H1 (cell line): ENCODE data around the gene RFLNA. TPM values are rescaled to one million over a fixed set of nuclear protein-coding genes. Genes with fewer than 3 reads are reported as not detected.

ENCODE experiments used
- CTCF ChIA-PET: fragments of 300-600 bp; sonication (Branson Sonifier 250); formaldehyde crosslinking; loops from one replicate; lab custom pipeline; 2021; ENCODE audit not compliant: partially characterized antibody; lab: Charles Lee
- POLR2A ChIA-PET: fragments of 300-600 bp; sonication (Branson Sonifier 250); formaldehyde crosslinking; loops from one replicate; lab custom pipeline; 2021; ENCODE audit warnings: inconsistent platforms; ENCODE audit not compliant: partially characterized antibody; lab: Charles Lee
- DNase-seq, 2 experiments: peaks; one replicate each; pipeline versions ENCODE4 v3.0.0 to v3.0.0-alpha.2; 2010 to 2022; ENCODE audit warnings: low spot score in 2 of 2, low read depth in 1 of 2, mixed read lengths in 1 of 2
- FAIRE-seq: peaks from 2 replicates; lab custom pipeline; 2011; peaks lifted over from hg19 to GRCh38; lab: Jason Lieb, UNC
- H2AFZ ChIP-seq: 2 replicates; pipeline ENCODE4 v1.8.1; 2012; ENCODE audit warnings: low read length, inconsistent platforms
- H2AK5ac ChIP-seq: 2 replicates; pipeline ENCODE4 v1.6.1; 2013; ENCODE audit warnings: low read depth, low read length
- H2BK120ac ChIP-seq: replicated peaks from 2 replicates; pipeline ENCODE3; 2013; ENCODE audit warnings: low read depth, low read length, inconsistent platforms
- H2BK12ac ChIP-seq: 2 replicates; pipeline ENCODE4 v1.6.1; 2013; ENCODE audit warnings: low read depth, low read length
- H2BK15ac ChIP-seq: 2 replicates; pipeline ENCODE4 v1.6.1; 2013; ENCODE audit warnings: low read length
- H2BK20ac ChIP-seq: 2 replicates; pipeline ENCODE4 v1.6.1; 2013; ENCODE audit warnings: low read length
- H2BK5ac ChIP-seq: 2 replicates; pipeline ENCODE4 v1.6.1; 2013; ENCODE audit warnings: low read depth, low read length
- H3K14ac ChIP-seq: 2 replicates; pipeline ENCODE4 v1.6.1; 2013; ENCODE audit warnings: inconsistent platforms; ENCODE audit not compliant: insufficient read length
- H3K18ac ChIP-seq: 2 replicates; pipeline ENCODE4 v1.6.1; 2013; ENCODE audit warnings: low read length; ENCODE audit errors: extremely low read depth
- H3K23ac ChIP-seq: 2 replicates; pipeline ENCODE4 v1.6.1; 2013; ENCODE audit warnings: inconsistent platforms; ENCODE audit not compliant: insufficient read length
- H3K23me2 ChIP-seq: 2 replicates; pipeline ENCODE4 v1.6.1; 2013; ENCODE audit warnings: low read depth, low read length
- H3K27ac ChIP-seq: 2 replicates; pipeline ENCODE4 v1.6.1; 2011; ENCODE audit warnings: low read depth, low read length, inconsistent platforms
- H3K27me3 ChIP-seq, 4 experiments: replicated peaks in 1 of 4; 1 replicate in 1 of 4; 2 replicates in 3 of 4; pipeline versions ENCODE4 v1.6.1 to v1.8.1; 2011 to 2013; ENCODE audit warnings: low read length in 3 of 4, mild to moderate bottlenecking in 3 of 4, inconsistent platforms in 2 of 4, mixed read lengths in 2 of 4, moderate library complexity in 1 of 4; ENCODE audit not compliant: control insufficient read depth in 3 of 4, insufficient read depth in 3 of 4; ENCODE audit errors: extremely low read depth in 1 of 4
- H3K36me3 ChIP-seq, 4 experiments: 2 replicates each; pipeline versions ENCODE4 v1.6.1 to v1.8.1; 2011 to 2013; ENCODE audit warnings: mild to moderate bottlenecking in 4 of 4, low read length in 3 of 4, moderate library complexity in 2 of 4, control low read depth in 1 of 4, inconsistent platforms in 1 of 4; ENCODE audit not compliant: insufficient read depth in 4 of 4, control insufficient read depth in 2 of 4
- H3K4ac ChIP-seq: replicated peaks from 2 replicates; pipeline ENCODE3; 2013; ENCODE audit warnings: low read length, low read depth, mixed read lengths, inconsistent platforms; ENCODE audit not compliant: insufficient read length
- H3K4me1 ChIP-seq, 4 experiments: replicated peaks in 1 of 4; 1 replicate in 1 of 4; 2 replicates in 3 of 4; pipeline versions ENCODE4 v1.6.1 to v1.8.1; 2011 to 2013; ENCODE audit warnings: low read length in 3 of 4, inconsistent platforms in 2 of 4, mixed read lengths in 1 of 4; ENCODE audit not compliant: insufficient read depth in 4 of 4, control insufficient read depth in 3 of 4
- H3K4me2 ChIP-seq, 2 experiments: 2 replicates each; pipeline versions ENCODE4 v1.6.1 to v1.8.1; 2011 to 2013; ENCODE audit warnings: low read depth in 2 of 2, low read length in 2 of 2, control low read depth in 1 of 2, inconsistent platforms in 1 of 2, mild to moderate bottlenecking in 1 of 2; ENCODE audit not compliant: insufficient read depth in 1 of 2
- H3K4me3 ChIP-seq, 4 experiments: fragments of 200-600, 300-600 bp in 1 of 4; sonication (generic), shearing (Covaris generic), sonication (Bioruptor Twin) in 1 of 4; 2 replicates each; pipeline versions ENCODE4 v1.5.1 to v1.8.1; 2011 to 2016; ENCODE audit warnings: low read length in 4 of 4, low read depth in 3 of 4, control low read depth in 2 of 4, inconsistent platforms in 2 of 4, mild to moderate bottlenecking in 2 of 4, mixed read lengths in 1 of 4, moderate library complexity in 1 of 4; ENCODE audit not compliant: insufficient read depth in 2 of 4; ENCODE audit errors: extremely low read depth in 1 of 4
- H3K56ac ChIP-seq: replicated peaks from 2 replicates; pipeline ENCODE3; 2013; ENCODE audit warnings: low read depth, mild to moderate bottlenecking, mixed read lengths, low read length, inconsistent platforms; ENCODE audit not compliant: insufficient read length
- H3K79me1 ChIP-seq: 2 replicates; pipeline ENCODE4 v1.6.1; 2013; ENCODE audit warnings: low read depth, low read length, control low read depth
- H3K79me2 ChIP-seq, 2 experiments: 2 replicates each; pipeline versions ENCODE4 v1.6.1 to v1.8.1; 2012 to 2013; ENCODE audit warnings: low read length in 2 of 2, mild to moderate bottlenecking in 2 of 2, inconsistent platforms in 1 of 2; ENCODE audit not compliant: insufficient read depth in 2 of 2, control insufficient read depth in 1 of 2
- H3K9ac ChIP-seq, 4 experiments: replicated peaks in 1 of 4; 1 replicate in 1 of 4; 2 replicates in 3 of 4; pipeline versions ENCODE4 v1.6.1 to v1.8.1; 2011 to 2013; ENCODE audit warnings: low read depth in 3 of 4, low read length in 3 of 4, control low read depth in 2 of 4, mild to moderate bottlenecking in 2 of 4, moderate library complexity in 2 of 4, inconsistent platforms in 1 of 4; ENCODE audit errors: extremely low read depth in 1 of 4
- H3K9me3 ChIP-seq, 2 experiments: 2 replicates each; pipeline versions ENCODE4 v1.6.1 to v1.8.1; 2012 to 2013; ENCODE audit warnings: mild to moderate bottlenecking in 2 of 2, moderate library complexity in 2 of 2, control low read depth in 1 of 2, inconsistent platforms in 1 of 2, low read depth in 1 of 2, low read length in 1 of 2, mixed read lengths in 1 of 2; ENCODE audit not compliant: insufficient read depth in 2 of 2
- H4K20me1 ChIP-seq, 2 experiments: replicated peaks in 1 of 2; 2 replicates each; pipeline versions ENCODE3 to v1.8.1; 2011 to 2013; ENCODE audit warnings: inconsistent platforms in 2 of 2, low read length in 2 of 2, mild to moderate bottlenecking in 1 of 2; ENCODE audit not compliant: insufficient read depth in 2 of 2, control insufficient read depth in 1 of 2
- H4K5ac ChIP-seq: 2 replicates; pipeline ENCODE4 v1.6.1; 2013; ENCODE audit warnings: low read length, low read depth, mixed read lengths, inconsistent platforms; ENCODE audit not compliant: insufficient read length
- H4K8ac ChIP-seq: 2 replicates; pipeline ENCODE4 v1.8.0; 2013; ENCODE audit warnings: mild to moderate bottlenecking, moderate library complexity, low read length, inconsistent platforms; ENCODE audit not compliant: insufficient read depth; ENCODE audit errors: extremely low read depth
- H4K91ac ChIP-seq: replicated peaks from 2 replicates; pipeline ENCODE3; 2013; ENCODE audit warnings: low read length, mixed read lengths, inconsistent platforms; ENCODE audit not compliant: insufficient read length
- RAD21 ChIP-seq, 2 experiments: IDR thresholded peaks in 1 of 2; conservative IDR thresholded peaks in 1 of 2; 2 replicates each; pipeline ENCODE4 v1.6.1; 2011; ENCODE audit warnings: low read depth in 2 of 2, low read length in 2 of 2, improper control_type of control experiment in 1 of 2, inconsistent platforms in 1 of 2, mild to moderate bottlenecking in 1 of 2, moderate library complexity in 1 of 2
- SUZ12 ChIP-seq: fragments of 200-600 bp; sonication (generic); IDR thresholded peaks from 2 replicates; pipeline ENCODE4 v1.6.1; 2012; ENCODE audit warnings: mild to moderate bottlenecking, inconsistent platforms, low read length, moderate library complexity, mixed read lengths
- WGBS, 2 experiments: shearing (Covaris generic) in 1 of 2; methylation state at CpG; one replicate each; pipeline versions ENCODE4 v1.1.6 to v1.1.7; 2013 to 2015; ENCODE audit warnings: low lambda C conversion rate in 2 of 2, mixed read lengths in 2 of 2, inconsistent platforms in 1 of 2, low coverage in 1 of 2, missing lambda C conversion rate in 1 of 2; ENCODE audit not compliant: insufficient replicate concordance in 2 of 2, insufficient coverage in 1 of 2, insufficient read length in 1 of 2; ENCODE audit errors: extremely low coverage in 1 of 2, missing lambda C conversion rate in 1 of 2; 5-methylcytosine and 5-hydroxymethylcytosine counted together
- polyA plus RNA-seq, 7 experiments: library from polyadenylated mRNA; depleted of rRNA in 3 of 7; stranded (reverse) in 5 of 7; unstranded in 2 of 7; fragments of >200 nt in 5 of 7; fragments of 200-250 nt in 2 of 7; gene quantifications; 1 replicate in 5 of 7; 2 replicates in 1 of 7; 4 replicates in 1 of 7; pipeline versions ENCODE4 v1.2.1 to v1.2.3, GENCODE V29; 2011 to 2013; ENCODE audit warnings: missing spikeins in 2 of 7, mixed read lengths in 2 of 7
- total RNA-seq: library from RNA; stranded (reverse); fragmentation: NEBNext Ultra II Directional; extraction: Animal tissue kit (Norgen Biotek cat#: 25700); gene quantifications from 2 replicates; pipeline ENCODE4 v1.2.1, GENCODE V29; 2021

RFLNA gene
- total and polyA plus RNA-seq, 2 of the 8 experiments (the other 6 are each of a cell fraction or from before 2014, with no cell fraction given), result 6.4 to 6.6 TPM

- H3K9ac ChIP-seq, result no peak overlapping the region
- H2AK5ac ChIP-seq, result no peak overlapping the region
- H4K91ac ChIP-seq, result no peak overlapping the region
- no peak overlapping the region for H3K14ac ChIP-seq
- H2BK20ac ChIP-seq, result no peak overlapping the region
- peaks cover 0 to 4% (median 0%) of the 10 kb centered on the region in 4 experiments; a peak in 2 of 7 replicates for H3K4me1 ChIP-seq
- no peak overlapping the region for H3K4ac ChIP-seq
- H3K4me2 ChIP-seq, result no peak overlapping the region
- H2AFZ ChIP-seq, result no peak overlapping the region
- TF ChIP-seq RAD21 (IDR thresholded peaks at IDR 0.05 in 1 of 2, conservative IDR thresholded peaks at IDR 0.05 in 1 of 2; ENCODE audit: low read depth in 2 of 2, low read length in 2 of 2) (0 out of 4 replicates have a peak, but pooled peaks of 1 of the 2 experiments have one; percentile 3), SUZ12 (no peak)
- ChIA-PET CTCF (interaction anchor here (1.8 kb wide), 1 partner anchor 289 kb away, joined by 6 read pairs; no protein-coding TSS in a partner anchor), POLR2A (interaction anchor here (1.0 kb wide), 1 partner anchor 300 kb away, joined by 3 read pairs; no protein-coding TSS in a partner anchor)
- no peaks in the 10 kb centered on the region; a peak in 1 of 4 replicates for H3K79me2 ChIP-seq
- no peaks in the 10 kb centered on the region for H3K79me1 ChIP-seq
- H3K9me3 ChIP-seq, result peaks cover 16 to 18% of the 10 kb centered on the region in 2 experiments
- H3K36me3 ChIP-seq, result peaks cover 9 to 29% (median 23%) of the 10 kb centered on the region in 4 experiments; a peak in 7 of 8 replicates
- no peak overlapping the region for H3K18ac ChIP-seq
- 91% methylated on average over 32 of the region's 57 CpGs; no CpG with 5 or more reads in 1 of the 2 experiments for WGBS, 2 experiments
- H4K8ac ChIP-seq, result no peak overlapping the region
- H2BK15ac ChIP-seq, result no peak overlapping the region
- no peaks in the 10 kb centered on the region for H3K27me3 ChIP-seq
- no peak overlapping the region for H3K56ac ChIP-seq
- no peak overlapping the region for H3K4me3 ChIP-seq
- H3K23me2 ChIP-seq, result no peaks in the 10 kb centered on the region
- no peaks in the 10 kb centered on the region for H4K20me1 ChIP-seq
- H3K23ac ChIP-seq, result no peak overlapping the region
- H2BK120ac ChIP-seq, result no peak overlapping the region
- no peak overlapping the region for H3K27ac ChIP-seq
- no peak overlapping the region for H2BK12ac ChIP-seq
- no peak overlapping the region for H2BK5ac ChIP-seq
- FAIRE-seq, result no peak
- no peak overlapping the region for H4K5ac ChIP-seq
- DNase-seq, result no peak
Observed at GRCh38 chr12:124324803-124325705, 30.2 kb downstream of the RFLNA start.
